Measurements from ENCODE around the gene HPCAL1. TPM values are rescaled to one million over a fixed set of nuclear protein-coding genes. Genes with fewer than 3 reads are reported as not detected.

Gene HPCAL1
- total RNA-seq, 4 donors from 2014 or later = 26.4 to 45.7 (median 36.9) TPM

GRCh38 chr2:10435820-10436204, 133.1 kb downstream of the HPCAL1 start:
- 81 to 87% methylated on average over 11 to 14 of the region's 14 CpGs for WGBS, 2 donors
- no peak for TF ChIP-seq POLR2A (IDR thresholded peaks at IDR 0.05)
- no peak for TF ChIP-seq CTCF (IDR thresholded peaks at IDR 0.05)
- no peak for DNase-seq (ENCODE audit: low spot score in 2 of 2)
- intact Hi-C loops (cut with DNase I; ENCODE audit: low total_unique reads) = loop anchor here (5.0 to 10.0 kb wide), 2 partner anchors 229 to 364 kb away; no protein-coding TSS in a partner anchor
- no peak overlapping the region for H3K4me3 ChIP-seq (ENCODE audit: low read depth, poor library complexity, severe bottlenecking)

- no peak overlapping the region for H3K4me3 ChIP-seq (ENCODE audit: low read depth, poor library complexity, severe bottlenecking)
- intact Hi-C loops (cut with DNase I; ENCODE audit: low total_unique reads) = loop anchor here (5.0 to 10.0 kb wide), 2 partner anchors 228 to 364 kb away; no protein-coding TSS in a partner anchor
- WGBS, 2 donors = 89 to 92% methylated on average over 11 to 13 of the region's 13 CpGs
- DNase-seq (ENCODE audit: low spot score in 2 of 2) = no peak
- TF ChIP-seq CTCF (IDR thresholded peaks at IDR 0.05) (no peak), POLR2A (IDR thresholded peaks at IDR 0.05) (no peak)
Measured at GRCh38 chr2:10436583-10437110, 133.9 kb downstream of the HPCAL1 start.

GRCh38 chr2:10437806-10438205, 135.1 kb downstream of the HPCAL1 start:
- intact Hi-C loops (cut with DNase I; ENCODE audit: low total_unique reads) = loop anchor here (5.0 to 10.0 kb wide), 2 partner anchors 227 to 366 kb away; no protein-coding TSS in a partner anchor
- no peak for TF ChIP-seq POLR2A (IDR thresholded peaks at IDR 0.05)
- no peak for TF ChIP-seq CTCF (IDR thresholded peaks at IDR 0.05)
- 78 to 79% methylated on average over 9 of the region's 9 CpGs for WGBS, 2 donors

GRCh38 chr2:10438688-10439087, 136.0 kb downstream of the HPCAL1 start:
- intact Hi-C loops (cut with DNase I; ENCODE audit: low total_unique reads) = loop anchor here (5.0 to 10.0 kb wide), 2 partner anchors 226 to 366 kb away; no protein-coding TSS in a partner anchor
- no peak for TF ChIP-seq CTCF (IDR thresholded peaks at IDR 0.05)
- TF ChIP-seq POLR2A (IDR thresholded peaks at IDR 0.05) = no peak

More at GRCh38 chr2:10437806-10438205, 135.1 kb downstream of the HPCAL1 start:
- no peak for DNase-seq (ENCODE audit: low spot score in 2 of 2)
- H3K4me3 ChIP-seq (ENCODE audit: low read depth, poor library complexity, severe bottlenecking) = no peak overlapping the region

GRCh38 chr2:10439185-10439879, 136.6 kb downstream of the HPCAL1 start:
- WGBS, 2 donors = 84 to 86% methylated on average over 11 of the region's 11 CpGs

More at GRCh38 chr2:10438688-10439087, 136.0 kb downstream of the HPCAL1 start:
- 85 to 87% methylated on average over 14 of the region's 14 CpGs for WGBS, 2 donors
- H3K4me3 ChIP-seq (ENCODE audit: low read depth, poor library complexity, severe bottlenecking) = no peak overlapping the region
- DNase-seq (ENCODE audit: low spot score in 2 of 2) = no peak

More at GRCh38 chr2:10439185-10439879, 136.6 kb downstream of the HPCAL1 start:
- H3K4me3 ChIP-seq (ENCODE audit: low read depth, poor library complexity, severe bottlenecking) = no peak overlapping the region
- intact Hi-C loops (cut with DNase I; ENCODE audit: low total_unique reads) = loop anchor here (5.0 to 10.0 kb wide), 2 partner anchors 225 to 367 kb away; no protein-coding TSS in a partner anchor
- TF ChIP-seq CTCF (IDR thresholded peaks at IDR 0.05) (no peak), POLR2A (IDR thresholded peaks at IDR 0.05) (no peak)
- no peak for DNase-seq (ENCODE audit: low spot score in 2 of 2)

Measured in lower leg skin (tissue), 4 donors.